HEK293 (cell line): ENCODE measurements around the gene GRM4.

Source experiments
- EGR2 ChIP-seq: fragments of 450-650 bp; formaldehyde crosslinking; IDR thresholded peaks from 2 replicates; pipeline ENCODE4 v1.5.1; 2016; ENCODE audit warnings: low read depth, missing biosample characterization, missing genetic modification characterization
- GLI4 ChIP-seq: fragments of 450-650 bp; formaldehyde crosslinking; IDR thresholded peaks from 2 replicates; pipeline ENCODE4 v1.5.1; 2016; ENCODE audit warnings: missing biosample characterization, missing genetic modification characterization
- GLIS2 ChIP-seq: fragments of 450-650 bp; formaldehyde crosslinking; IDR thresholded peaks from 2 replicates; pipeline ENCODE4 v1.5.1; 2016; ENCODE audit warnings: missing biosample characterization, missing genetic modification characterization
- KLF10 ChIP-seq: fragments of 450-650 bp; IDR thresholded peaks from 2 replicates; pipeline ENCODE4 v1.5.1; 2018; ENCODE audit warnings: missing biosample characterization, mild to moderate bottlenecking, missing genetic modification characterization
- MEIS1 ChIP-seq: sonication (generic); formaldehyde crosslinking; IDR thresholded peaks from 2 replicates; pipeline ENCODE4 v1.8.1; 2022; ENCODE audit warnings: missing genetic modification reagents, mild to moderate bottlenecking, borderline replicate concordance
- SCRT2 ChIP-seq: fragments of 450-650 bp; formaldehyde crosslinking; IDR thresholded peaks from 2 replicates; pipeline ENCODE4 v1.5.1; 2016; ENCODE audit warnings: missing biosample characterization, missing genetic modification characterization
- SP7 ChIP-seq: fragments of 450-650 bp; formaldehyde crosslinking; IDR thresholded peaks from 2 replicates; pipeline ENCODE4 v1.5.1; 2016; ENCODE audit warnings: missing biosample characterization, missing genetic modification characterization
- ZBTB20 ChIP-seq: fragments of 450-650 bp; formaldehyde crosslinking; IDR thresholded peaks from 2 replicates; pipeline ENCODE4 v1.5.1; 2016; ENCODE audit warnings: missing biosample characterization, missing genetic modification characterization
- ZBTB21 ChIP-seq: fragments of 450-650 bp; formaldehyde crosslinking; IDR thresholded peaks from 2 replicates; pipeline ENCODE4 v1.5.1; 2017; ENCODE audit warnings: missing biosample characterization, missing genetic modification characterization
- ZFHX2 ChIP-seq: fragments of 450-650 bp; formaldehyde crosslinking; conservative IDR thresholded peaks from 2 replicates; pipeline ENCODE4 v1.5.1; 2016; ENCODE audit warnings: missing biosample characterization, missing genetic modification characterization
- ZIC2 ChIP-seq: fragments of 450-650 bp; formaldehyde crosslinking; IDR thresholded peaks from 2 replicates; pipeline ENCODE4 v1.5.1; 2016; ENCODE audit warnings: missing biosample characterization, missing genetic modification characterization
- ZNF121 ChIP-seq: fragments of 450-650 bp; formaldehyde crosslinking; IDR thresholded peaks from 2 replicates; pipeline ENCODE4 v1.5.1; 2016; ENCODE audit warnings: missing biosample characterization, missing genetic modification characterization
- ZNF140 ChIP-seq: fragments of 450-650 bp; formaldehyde crosslinking; IDR thresholded peaks from 2 replicates; pipeline ENCODE4 v1.5.1; 2016; ENCODE audit warnings: missing biosample characterization, missing genetic modification characterization
- ZNF175 ChIP-seq: fragments of 450-650 bp; formaldehyde crosslinking; IDR thresholded peaks from 2 replicates; pipeline ENCODE4 v1.5.1; 2016; ENCODE audit warnings: missing biosample characterization, missing genetic modification characterization
- ZNF341 ChIP-seq: fragments of 450-650 bp; formaldehyde crosslinking; IDR thresholded peaks from 2 replicates; pipeline ENCODE4; 2016; ENCODE audit warnings: low read depth, missing biosample characterization, missing genetic modification characterization
- ZNF416 ChIP-seq: fragments of 450-650 bp; formaldehyde crosslinking; IDR thresholded peaks from 2 replicates; pipeline ENCODE4 v1.5.1; 2016; ENCODE audit warnings: missing biosample characterization, missing genetic modification characterization
- ZNF433 ChIP-seq: fragments of 450-650 bp; formaldehyde crosslinking; IDR thresholded peaks from 2 replicates; pipeline ENCODE4 v1.5.1; 2016; ENCODE audit warnings: missing biosample characterization, missing genetic modification characterization, low read depth
- ZNF548 ChIP-seq: fragments of 450-650 bp; formaldehyde crosslinking; IDR thresholded peaks from 2 replicates; pipeline ENCODE4 v1.5.1; 2016; ENCODE audit warnings: missing biosample characterization, missing genetic modification characterization
- ZNF549 ChIP-seq: fragments of 450-650 bp; IDR thresholded peaks from 2 replicates; pipeline ENCODE4 v1.5.1; 2018; ENCODE audit warnings: missing biosample characterization, missing genetic modification characterization, mild to moderate bottlenecking, inconsistent platforms, moderate library complexity
- ZNF558 ChIP-seq: fragments of 450-650 bp; formaldehyde crosslinking; IDR thresholded peaks from 2 replicates; pipeline ENCODE4 v1.5.1; 2016; ENCODE audit warnings: missing biosample characterization, missing genetic modification characterization
- ZNF571 ChIP-seq: fragments of 450-650 bp; formaldehyde crosslinking; IDR thresholded peaks from 2 replicates; pipeline ENCODE4 v1.5.0; 2017; ENCODE audit warnings: missing biosample characterization, missing genetic modification characterization
- ZNF585B ChIP-seq: fragments of 450-650 bp; formaldehyde crosslinking; IDR thresholded peaks from 2 replicates; pipeline ENCODE4 v1.5.1; 2016; ENCODE audit warnings: missing biosample characterization, missing genetic modification characterization
- ZNF596 ChIP-seq: fragments of 450-650 bp; IDR thresholded peaks from 2 replicates; pipeline ENCODE4 v1.5.0; 2018; ENCODE audit warnings: missing biosample characterization, mild to moderate bottlenecking, missing genetic modification characterization, moderate library complexity
- ZNF626 ChIP-seq: fragments of 450-650 bp; sonication (Bioruptor Pico); formaldehyde crosslinking; IDR thresholded peaks from 2 replicates; pipeline ENCODE4 v1.5.1; 2018; ENCODE audit warnings: missing biosample characterization, missing genetic modification characterization, inconsistent platforms
- ZNF660 ChIP-seq: fragments of 450-650 bp; IDR thresholded peaks from 2 replicates; pipeline ENCODE4 v1.5.1; 2018; ENCODE audit warnings: missing biosample characterization, mild to moderate bottlenecking, missing genetic modification characterization
- ZNF707 ChIP-seq: fragments of 450-650 bp; formaldehyde crosslinking; IDR thresholded peaks from 2 replicates; pipeline ENCODE4 v1.5.1; 2016; ENCODE audit warnings: missing biosample characterization, missing genetic modification characterization
- ZNF792 ChIP-seq: fragments of 450-650 bp; formaldehyde crosslinking; IDR thresholded peaks from 2 replicates; pipeline ENCODE4 v1.5.1; 2016; ENCODE audit warnings: missing biosample characterization, missing genetic modification characterization
- TF ChIP-seq, protein P1 (sequence below): fragments of 450-650 bp; formaldehyde crosslinking; IDR thresholded peaks from 2 replicates; pipeline ENCODE4 v1.5.1; 2017; ENCODE audit warnings: missing biosample characterization, missing genetic modification characterization
- TF ChIP-seq, protein P2 (sequence below): fragments of 450-650 bp; formaldehyde crosslinking; conservative IDR thresholded peaks from 2 replicates; pipeline ENCODE4 v1.5.1; 2016; ENCODE audit warnings: low read depth, missing biosample characterization, missing genetic modification characterization
- TF ChIP-seq, protein P3 (sequence below): fragments of 450-650 bp; formaldehyde crosslinking; IDR thresholded peaks from 2 replicates; pipeline ENCODE4 v1.5.1; 2016; ENCODE audit warnings: missing biosample characterization, missing genetic modification characterization
- TF ChIP-seq, protein P4 (sequence below): fragments of 450-650 bp; formaldehyde crosslinking; IDR thresholded peaks from 2 replicates; pipeline ENCODE4 v1.5.1; 2017; ENCODE audit warnings: missing biosample characterization, missing genetic modification characterization
- TF ChIP-seq, protein P5 (sequence below): fragments of 450-650 bp; formaldehyde crosslinking; IDR thresholded peaks from 2 replicates; pipeline ENCODE4 v1.5.1; 2016; ENCODE audit warnings: missing biosample characterization, missing genetic modification characterization, low read depth

GRM4 gene

DNA sequence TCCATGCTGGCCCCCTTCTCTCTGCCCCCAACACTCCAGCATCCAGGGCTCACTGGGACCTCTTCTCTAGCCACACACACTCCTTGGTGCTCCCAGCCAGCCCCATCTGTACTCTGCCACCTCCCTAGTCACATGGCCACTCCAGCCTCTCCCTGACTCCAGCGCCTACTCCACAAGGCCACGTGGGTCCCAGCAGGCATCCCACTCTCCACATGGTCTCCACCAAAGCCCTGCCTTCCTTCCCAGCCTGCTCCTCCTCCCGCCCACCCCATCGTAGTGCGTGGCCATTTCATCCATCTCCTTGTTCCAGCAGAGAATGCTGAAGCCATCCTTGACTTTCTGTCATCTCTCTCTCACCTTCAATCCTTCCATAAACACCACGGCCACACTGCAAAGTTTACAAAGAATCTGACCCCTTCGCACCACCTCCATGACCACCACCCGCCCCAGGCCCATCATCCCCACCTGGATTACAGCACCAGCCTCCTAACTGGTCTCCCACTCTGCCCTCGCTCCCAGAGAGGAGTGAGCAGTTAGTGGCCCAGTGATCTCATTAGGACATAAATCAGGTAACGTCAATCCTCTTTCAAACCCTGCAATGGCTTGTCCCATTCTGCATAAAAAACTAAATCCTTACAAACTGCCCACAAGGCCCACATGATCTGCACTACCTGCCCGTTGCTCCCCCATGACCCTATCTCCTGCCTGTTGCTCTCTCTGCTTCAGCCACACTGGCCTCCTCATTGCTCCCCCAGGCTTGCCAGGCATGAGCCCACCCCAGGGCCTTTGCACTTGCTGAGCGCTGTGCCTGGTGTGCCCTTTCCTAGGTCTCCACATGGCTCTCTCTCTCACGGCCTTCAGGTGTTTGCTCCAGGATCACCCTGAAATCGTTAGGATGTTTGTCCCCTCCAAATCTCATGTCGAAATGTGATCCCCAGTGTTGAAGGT is 96.2 kb downstream of the GRM4 start (continued):
- TF ChIP-seq ZBTB21 (tag by site-specific recombination) (no peak), ZNF175 (tag by site-specific recombination) (no peak), MEIS1 (CRISPR knock-in tag) (no peak), ZNF549 (no peak), ZNF548 (tag by site-specific recombination) (no peak), SCRT2 (tag by site-specific recombination) (0 out of 2 replicates have a peak, but pooled peaks have one; percentile 12), ZNF626 (tag by site-specific recombination) (no peak), ZIC2 (tag by site-specific recombination) (peak; percentile 82), ZNF792 (no peak), ZNF707 (tag by site-specific recombination) (no peak), ZNF121 (tag by site-specific recombination) (no peak), ZFHX2 (peak; percentile 93), ZNF660 (tag by site-specific recombination) (no peak), ZNF433 (tag by site-specific recombination) (no peak), SP7 (tag by site-specific recombination) (no peak), EGR2 (peak; percentile 93), GLIS2 (no peak; the same call in 1 of the 2 replicates), ZNF416 (no peak), ZNF140 (no peak), KLF10 (tag by site-specific recombination) (no peak), ZNF596 (tag by site-specific recombination) (no peak), ZNF571 (tag by site-specific recombination) (no peak), ZBTB20 (tag by site-specific recombination) (no peak), ZNF585B (no peak), ZNF341 (tag by site-specific recombination) (no peak), ZNF558 (tag by site-specific recombination) (no peak), GLI4 (tag by site-specific recombination) (no peak)
- TF ChIP-seq, protein P1, sequence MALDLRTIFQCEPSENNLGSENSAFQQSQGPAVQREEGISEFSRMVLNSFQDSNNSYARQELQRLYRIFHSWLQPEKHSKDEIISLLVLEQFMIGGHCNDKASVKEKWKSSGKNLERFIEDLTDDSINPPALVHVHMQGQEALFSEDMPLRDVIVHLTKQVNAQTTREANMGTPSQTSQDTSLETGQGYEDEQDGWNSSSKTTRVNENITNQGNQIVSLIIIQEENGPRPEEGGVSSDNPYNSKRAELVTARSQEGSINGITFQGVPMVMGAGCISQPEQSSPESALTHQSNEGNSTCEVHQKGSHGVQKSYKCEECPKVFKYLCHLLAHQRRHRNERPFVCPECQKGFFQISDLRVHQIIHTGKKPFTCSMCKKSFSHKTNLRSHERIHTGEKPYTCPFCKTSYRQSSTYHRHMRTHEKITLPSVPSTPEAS, result no peak
- TF ChIP-seq, protein P2, sequence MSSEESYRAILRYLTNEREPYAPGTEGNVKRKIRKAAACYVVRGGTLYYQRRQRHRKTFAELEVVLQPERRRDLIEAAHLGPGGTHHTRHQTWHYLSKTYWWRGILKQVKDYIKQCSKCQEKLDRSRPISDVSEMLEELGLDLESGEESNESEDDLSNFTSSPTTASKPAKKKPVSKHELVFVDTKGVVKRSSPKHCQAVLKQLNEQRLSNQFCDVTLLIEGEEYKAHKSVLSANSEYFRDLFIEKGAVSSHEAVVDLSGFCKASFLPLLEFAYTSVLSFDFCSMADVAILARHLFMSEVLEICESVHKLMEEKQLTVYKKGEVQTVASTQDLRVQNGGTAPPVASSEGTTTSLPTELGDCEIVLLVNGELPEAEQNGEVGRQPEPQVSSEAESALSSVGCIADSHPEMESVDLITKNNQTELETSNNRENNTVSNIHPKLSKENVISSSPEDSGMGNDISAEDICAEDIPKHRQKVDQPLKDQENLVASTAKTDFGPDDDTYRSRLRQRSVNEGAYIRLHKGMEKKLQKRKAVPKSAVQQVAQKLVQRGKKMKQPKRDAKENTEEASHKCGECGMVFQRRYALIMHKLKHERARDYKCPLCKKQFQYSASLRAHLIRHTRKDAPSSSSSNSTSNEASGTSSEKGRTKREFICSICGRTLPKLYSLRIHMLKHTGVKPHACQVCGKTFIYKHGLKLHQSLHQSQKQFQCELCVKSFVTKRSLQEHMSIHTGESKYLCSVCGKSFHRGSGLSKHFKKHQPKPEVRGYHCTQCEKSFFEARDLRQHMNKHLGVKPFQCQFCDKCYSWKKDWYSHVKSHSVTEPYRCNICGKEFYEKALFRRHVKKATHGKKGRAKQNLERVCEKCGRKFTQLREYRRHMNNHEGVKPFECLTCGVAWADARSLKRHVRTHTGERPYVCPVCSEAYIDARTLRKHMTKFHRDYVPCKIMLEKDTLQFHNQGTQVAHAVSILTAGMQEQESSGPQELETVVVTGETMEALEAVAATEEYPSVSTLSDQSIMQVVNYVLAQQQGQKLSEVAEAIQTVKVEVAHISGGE (tag by site-specific recombination), result no peak
- TF ChIP-seq, protein P3, sequence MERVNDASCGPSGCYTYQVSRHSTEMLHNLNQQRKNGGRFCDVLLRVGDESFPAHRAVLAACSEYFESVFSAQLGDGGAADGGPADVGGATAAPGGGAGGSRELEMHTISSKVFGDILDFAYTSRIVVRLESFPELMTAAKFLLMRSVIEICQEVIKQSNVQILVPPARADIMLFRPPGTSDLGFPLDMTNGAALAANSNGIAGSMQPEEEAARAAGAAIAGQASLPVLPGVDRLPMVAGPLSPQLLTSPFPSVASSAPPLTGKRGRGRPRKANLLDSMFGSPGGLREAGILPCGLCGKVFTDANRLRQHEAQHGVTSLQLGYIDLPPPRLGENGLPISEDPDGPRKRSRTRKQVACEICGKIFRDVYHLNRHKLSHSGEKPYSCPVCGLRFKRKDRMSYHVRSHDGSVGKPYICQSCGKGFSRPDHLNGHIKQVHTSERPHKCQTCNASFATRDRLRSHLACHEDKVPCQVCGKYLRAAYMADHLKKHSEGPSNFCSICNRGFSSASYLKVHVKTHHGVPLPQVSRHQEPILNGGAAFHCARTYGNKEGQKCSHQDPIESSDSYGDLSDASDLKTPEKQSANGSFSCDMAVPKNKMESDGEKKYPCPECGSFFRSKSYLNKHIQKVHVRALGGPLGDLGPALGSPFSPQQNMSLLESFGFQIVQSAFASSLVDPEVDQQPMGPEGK (tag by site-specific recombination), result no peak
- TF ChIP-seq, protein P4, sequence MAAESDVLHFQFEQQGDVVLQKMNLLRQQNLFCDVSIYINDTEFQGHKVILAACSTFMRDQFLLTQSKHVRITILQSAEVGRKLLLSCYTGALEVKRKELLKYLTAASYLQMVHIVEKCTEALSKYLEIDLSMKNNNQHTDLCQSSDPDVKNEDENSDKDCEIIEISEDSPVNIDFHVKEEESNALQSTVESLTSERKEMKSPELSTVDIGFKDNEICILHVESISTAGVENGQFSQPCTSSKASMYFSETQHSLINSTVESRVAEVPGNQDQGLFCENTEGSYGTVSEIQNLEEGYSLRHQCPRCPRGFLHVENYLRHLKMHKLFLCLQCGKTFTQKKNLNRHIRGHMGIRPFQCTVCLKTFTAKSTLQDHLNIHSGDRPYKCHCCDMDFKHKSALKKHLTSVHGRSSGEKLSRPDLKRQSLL (tag by site-specific recombination), result peak; percentile 65; the same call in 1 of the 2 replicates
- TF ChIP-seq, protein P5, sequence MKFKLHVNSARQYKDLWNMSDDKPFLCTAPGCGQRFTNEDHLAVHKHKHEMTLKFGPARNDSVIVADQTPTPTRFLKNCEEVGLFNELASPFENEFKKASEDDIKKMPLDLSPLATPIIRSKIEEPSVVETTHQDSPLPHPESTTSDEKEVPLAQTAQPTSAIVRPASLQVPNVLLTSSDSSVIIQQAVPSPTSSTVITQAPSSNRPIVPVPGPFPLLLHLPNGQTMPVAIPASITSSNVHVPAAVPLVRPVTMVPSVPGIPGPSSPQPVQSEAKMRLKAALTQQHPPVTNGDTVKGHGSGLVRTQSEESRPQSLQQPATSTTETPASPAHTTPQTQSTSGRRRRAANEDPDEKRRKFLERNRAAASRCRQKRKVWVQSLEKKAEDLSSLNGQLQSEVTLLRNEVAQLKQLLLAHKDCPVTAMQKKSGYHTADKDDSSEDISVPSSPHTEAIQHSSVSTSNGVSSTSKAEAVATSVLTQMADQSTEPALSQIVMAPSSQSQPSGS (tag by site-specific recombination), result no peak
